ENCODE results near the gene LINC00237. TPM values are rescaled to one million over a fixed set of nuclear protein-coding genes. Genes with fewer than 3 reads are reported as not detected.

Gene LINC00237
- total RNA-seq, 1 experiment from 2014 or later, result 1.5 TPM

DNA sequence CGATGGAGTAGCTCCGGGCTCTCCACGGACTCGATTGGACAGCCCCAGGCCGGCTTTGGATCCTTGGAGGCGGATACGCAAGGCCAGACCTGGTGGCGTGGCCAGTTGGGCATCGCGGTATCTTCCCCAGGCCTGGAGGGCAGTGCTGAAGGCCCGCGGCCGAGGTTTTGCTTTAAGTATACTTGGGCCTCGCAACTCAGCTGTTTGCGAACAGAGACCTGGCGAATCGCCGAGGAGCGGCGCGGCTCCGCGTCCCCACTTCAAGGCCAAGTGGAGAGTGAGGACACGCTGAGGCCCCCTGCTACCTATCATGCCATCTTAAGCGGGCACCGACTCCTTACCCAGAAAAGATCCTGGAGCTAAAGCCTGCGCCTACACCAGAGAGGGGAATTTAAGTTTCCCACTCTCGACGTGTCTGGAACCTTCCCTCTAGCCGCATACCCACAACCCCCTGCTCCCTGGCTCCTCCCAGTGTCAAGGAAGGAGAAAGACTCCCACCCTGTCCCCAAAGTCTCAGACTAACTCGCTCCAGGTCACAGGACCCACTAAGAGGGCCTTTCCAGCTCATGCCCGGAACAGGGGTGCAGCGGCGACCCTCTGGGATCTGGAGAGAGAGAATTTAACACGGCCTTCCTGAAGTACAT lies 4.1 kb downstream of the LINC00237 start:
- BruUV-seq (replicated peaks), result no TSS peak
- Mint-ChIP-seq H3K27ac (ENCODE audit: unreplicated experiment) (peak overlapping the region; percentile 100), H3K9me3 (ENCODE audit: unreplicated experiment) (no peaks in the 10 kb centered on the region), H3K4me3 (ENCODE audit: unreplicated experiment) (peak overlapping the region; percentile 97), H3K27me3 (ENCODE audit: insufficient read depth, unreplicated experiment) (peaks cover 4% of the 10 kb centered on the region), H3K36me3 (ENCODE audit: insufficient read depth, unreplicated experiment) (peaks cover 13% of the 10 kb centered on the region), H3K4me1 (ENCODE audit: low read depth, unreplicated experiment) (peaks cover 6% of the 10 kb centered on the region)
- DNase-seq, result peak; percentile 70 to 78
- TF ChIP-seq, protein P1, sequence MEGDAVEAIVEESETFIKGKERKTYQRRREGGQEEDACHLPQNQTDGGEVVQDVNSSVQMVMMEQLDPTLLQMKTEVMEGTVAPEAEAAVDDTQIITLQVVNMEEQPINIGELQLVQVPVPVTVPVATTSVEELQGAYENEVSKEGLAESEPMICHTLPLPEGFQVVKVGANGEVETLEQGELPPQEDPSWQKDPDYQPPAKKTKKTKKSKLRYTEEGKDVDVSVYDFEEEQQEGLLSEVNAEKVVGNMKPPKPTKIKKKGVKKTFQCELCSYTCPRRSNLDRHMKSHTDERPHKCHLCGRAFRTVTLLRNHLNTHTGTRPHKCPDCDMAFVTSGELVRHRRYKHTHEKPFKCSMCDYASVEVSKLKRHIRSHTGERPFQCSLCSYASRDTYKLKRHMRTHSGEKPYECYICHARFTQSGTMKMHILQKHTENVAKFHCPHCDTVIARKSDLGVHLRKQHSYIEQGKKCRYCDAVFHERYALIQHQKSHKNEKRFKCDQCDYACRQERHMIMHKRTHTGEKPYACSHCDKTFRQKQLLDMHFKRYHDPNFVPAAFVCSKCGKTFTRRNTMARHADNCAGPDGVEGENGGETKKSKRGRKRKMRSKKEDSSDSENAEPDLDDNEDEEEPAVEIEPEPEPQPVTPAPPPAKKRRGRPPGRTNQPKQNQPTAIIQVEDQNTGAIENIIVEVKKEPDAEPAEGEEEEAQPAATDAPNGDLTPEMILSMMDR (IDR thresholded peaks at IDR 0.05; ENCODE audit: insufficient read depth in 1 of 2, low read depth in 1 of 2, low read length in 1 of 2, severe bottlenecking in 1 of 2, unreplicated experiment in 1 of 2), result peak in 1 of 2 experiments; percentile 45
- Histone ChIP-seq H3K4me3 (ENCODE audit: low read depth, low read length) (peak overlapping the region; percentile 56), H3K4me1 (no peaks in the 10 kb centered on the region; the same call in 1 of the 2 replicates), H3K27me3 (replicated peaks; ENCODE audit: control insufficient read depth, insufficient read depth, low read length) (no peaks in the 10 kb centered on the region), H3K9me3 (no peaks in the 10 kb centered on the region), H3K36me3 (ENCODE audit: control insufficient read depth, insufficient read depth, low read length) (no peaks in the 10 kb centered on the region)
- intact Hi-C loops (cut with micrococcal nuclease; ENCODE audit: unreplicated experiment), result loop anchor here (1.0 to 2.0 kb wide), 4 partner anchors 23 to 238 kb away; no protein-coding TSS in a partner anchor
- POLR2A ChIA-PET, result interaction anchor here (0.6 to 2.9 kb wide), 4 partner anchors 23 to 126 kb away, joined by 4 to 16 read pairs (median 4); partner anchors contain the start of gene KIZ
- CTCF ChIA-PET, result interaction anchor here (0.5 to 3.0 kb wide), 9 partner anchors 10 to 265 kb away, joined by 3 to 18 read pairs (median 6); partner anchors contain the start of gene KIZ

DNA sequence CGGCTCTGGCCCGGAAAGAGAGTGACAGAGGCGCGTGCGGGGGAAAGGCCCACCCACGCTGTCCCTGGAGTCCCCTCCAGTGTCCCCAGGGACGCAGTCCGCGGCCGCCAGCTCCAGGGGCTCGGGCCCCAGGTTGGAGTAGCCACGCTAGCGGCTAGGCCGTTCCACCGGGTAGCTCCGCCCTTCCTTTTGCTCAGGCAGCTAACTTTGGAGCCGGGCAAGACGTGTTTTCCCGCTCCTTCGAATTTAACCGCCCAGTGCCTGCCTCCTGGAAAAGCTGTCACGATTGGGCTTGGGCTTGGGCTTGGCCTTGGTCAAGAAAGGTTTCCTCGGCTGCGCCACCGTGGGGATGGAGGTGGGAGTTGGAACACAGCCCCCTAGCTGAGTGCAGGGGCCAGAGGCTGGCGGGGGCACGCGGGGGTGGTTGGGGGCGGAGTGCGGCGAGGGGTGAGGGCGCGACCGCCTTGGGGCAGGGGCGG lies 4.7 kb downstream of the LINC00237 start:
- Mint-ChIP-seq H3K4me1 (ENCODE audit: low read depth, unreplicated experiment) (peaks cover 6% of the 10 kb centered on the region), H3K36me3 (ENCODE audit: insufficient read depth, unreplicated experiment) (peaks cover 13% of the 10 kb centered on the region), H3K4me3 (ENCODE audit: unreplicated experiment) (peak overlapping the region; percentile 97), H3K27ac (ENCODE audit: unreplicated experiment) (peak overlapping the region; percentile 100), H3K27me3 (ENCODE audit: insufficient read depth, unreplicated experiment) (peaks cover 4% of the 10 kb centered on the region), H3K9me3 (ENCODE audit: unreplicated experiment) (no peaks in the 10 kb centered on the region)
- peak; percentile 85 to 86 for DNase-seq
- no peaks in the 10 kb centered on the region for H3K27me3 ChIP-seq (replicated peaks; ENCODE audit: control insufficient read depth, insufficient read depth, low read length)
- intact Hi-C loops (cut with micrococcal nuclease; ENCODE audit: unreplicated experiment), result loop anchor here (2.0 kb wide), 1 partner anchor 75 kb away; no protein-coding TSS in a partner anchor
- peak overlapping the region; percentile 56 for H3K4me3 ChIP-seq (ENCODE audit: low read depth, low read length)
- CTCF ChIA-PET, result interaction anchor here (0.5 to 3.0 kb wide), 9 partner anchors 11 to 264 kb away, joined by 3 to 18 read pairs (median 6); partner anchors contain the start of gene KIZ
- no peaks in the 10 kb centered on the region for H3K36me3 ChIP-seq (ENCODE audit: control insufficient read depth, insufficient read depth, low read length)
- H3K4me1 ChIP-seq, result no peaks in the 10 kb centered on the region; the same call in 1 of the 2 replicates
- TF ChIP-seq, protein P1 (IDR thresholded peaks at IDR 0.05; ENCODE audit: insufficient read depth in 1 of 2, low read depth in 1 of 2, low read length in 1 of 2, severe bottlenecking in 1 of 2, unreplicated experiment in 1 of 2), result peak in 1 of 2 experiments; percentile 34
- BruUV-seq (replicated peaks), result no TSS peak
- POLR2A ChIA-PET, result interaction anchor here (0.6 to 2.9 kb wide), 4 partner anchors 24 to 126 kb away, joined by 4 to 16 read pairs (median 4); partner anchors contain the start of gene KIZ
- H3K9me3 ChIP-seq, result no peaks in the 10 kb centered on the region

All from Caco-2 (cell line).